ENCODE data around the gene E2F4. TPM values are rescaled to one million over a fixed set of nuclear protein-coding genes. Genes with fewer than 3 reads are reported as not detected.

The E2F4 gene
- total and polyA plus RNA-seq, 10 of the 15 experiments (the other 5 are each of a cell fraction or from before 2014, with no cell fraction given) = 11.7 to 132 (median 95.9) TPM

DNA sequence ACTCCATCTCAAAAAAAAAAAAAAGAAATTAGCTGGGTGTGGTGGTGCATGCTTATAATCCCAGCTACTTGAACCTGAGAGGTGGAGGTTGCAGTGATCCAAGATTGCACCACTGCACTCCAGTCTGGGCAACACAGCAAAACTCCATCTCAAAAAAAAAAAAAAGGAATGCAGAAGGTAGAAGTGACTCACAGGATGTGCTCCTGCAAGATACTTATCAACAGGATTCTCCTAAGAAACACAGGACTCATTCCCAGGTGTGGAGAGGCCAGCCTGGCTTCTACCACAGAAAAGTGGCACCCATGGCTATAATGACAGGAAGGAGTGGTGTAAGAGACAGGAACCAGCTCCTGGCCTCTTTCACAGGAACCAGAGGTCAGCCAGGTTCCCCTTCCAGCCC, 20.8 kb downstream of the E2F4 start (continued):
- no peak for TF ChIP-seq USF2 (IDR thresholded peaks at IDR 0.05; ENCODE audit: borderline replicate concordance, low read depth, low read length)
- TF ChIP-seq SMAD1 (IDR thresholded peaks at IDR 0.05; ENCODE audit: low read depth, partially characterized antibody) = no peak
- TF ChIP-seq HCFC1 (IDR thresholded peaks at IDR 0.05; ENCODE audit: low read length) = no peak

GRCh38 chr16:67213197-67214019, 21.5 kb downstream of the E2F4 start:
- SMC1A ChIA-PET (ENCODE audit: uncharacterized antibody, unreplicated experiment) = interaction anchor here (1.3 kb wide), 1 partner anchor 16 kb away, joined by 3 read pairs; no protein-coding TSS in a partner anchor
- RAD21 ChIA-PET (ENCODE audit: unreplicated experiment) = no interaction called here
- CTCF ChIA-PET = no interaction called here
- Histone ChIP-seq H3K27me3 (replicated peaks in 1 of 2; ENCODE audit: control insufficient read depth in 2 of 2, insufficient read depth in 2 of 2, low read length in 1 of 2) (no peaks in the 10 kb centered on the region), H3K27ac (ENCODE audit: control insufficient read depth, insufficient read depth) (no peak overlapping the region), H3K79me2 (ENCODE audit: control insufficient read depth, insufficient read depth, low read length) (no peaks in the 10 kb centered on the region), H3K4me1 (ENCODE audit: control insufficient read depth, insufficient read depth, low read length) (no peaks in the 10 kb centered on the region), H3K36me3 (ENCODE audit: control insufficient read depth in 2 of 2, insufficient read depth in 2 of 2, low read length in 1 of 2) (no peaks in the 10 kb centered on the region), H3K4me2 (ENCODE audit: control insufficient read depth, insufficient read depth) (no peak overlapping the region), H4K20me1 (ENCODE audit: control insufficient read depth, insufficient read depth) (no peaks in the 10 kb centered on the region), H2AFZ (ENCODE audit: control insufficient read depth, low read depth, low read length) (no peak overlapping the region), H3K9me3 (replicated peaks; ENCODE audit: control insufficient read depth, insufficient read depth, low read length) (no peaks in the 10 kb centered on the region), H3K9ac (ENCODE audit: control insufficient read depth, insufficient read depth, low read length) (no peak overlapping the region), H3K4me3 (no peak overlapping the region)
- intact Hi-C loops (cut with micrococcal nuclease; ENCODE audit: unreplicated experiment) = no loop called here
- no TSS peak for BruUV-seq (replicated peaks)
- POLR2A ChIA-PET = no interaction called here
- no peak for TF ChIP-seq CREM (IDR thresholded peaks at IDR 0.05; ENCODE audit: low read depth)
- TF ChIP-seq BMI1 (IDR thresholded peaks at IDR 0.05; ENCODE audit: borderline replicate concordance) = no peak
- no peak for TF ChIP-seq SIX5 (IDR thresholded peaks at IDR 0.05; ENCODE audit: low read depth, low read length, severe bottlenecking)
- no peak for TF ChIP-seq ASH2L (IDR thresholded peaks at IDR 0.05; ENCODE audit: borderline replicate concordance, low read depth)
- no peak for TF ChIP-seq EGR1 (IDR thresholded peaks at IDR 0.05; ENCODE audit: borderline replicate concordance in 1 of 2, low read depth in 2 of 2, low read length in 2 of 2)
- no peak for TF ChIP-seq YBX1 (IDR thresholded peaks at IDR 0.05)
- TF ChIP-seq CHD1 (IDR thresholded peaks at IDR 0.05; ENCODE audit: low read depth, low read length) = no peak
- TF ChIP-seq POU2F2 (IDR thresholded peaks at IDR 0.05; ENCODE audit: borderline replicate concordance, low read depth, low read length) = no peak
- no peak for FAIRE-seq
- DNase-seq (ENCODE audit: low read depth, low spot score) = no peak
- no peak for ATAC-seq
- in situ Hi-C loops (cut with MboI) = no loop called here
- WGBS (ENCODE audit: insufficient coverage, insufficient replicate concordance, low lambda C conversion rate, missing lambda C conversion rate) = 23% methylated on average over 8 of the region's 8 CpGs
